Neural cell (in vitro differentiated cells): Measurements from ENCODE around the gene INPP5A. TPM values are rescaled to one million over a fixed set of nuclear protein-coding genes. Genes with fewer than 3 reads are reported as not detected.

Experiments
- H2AFZ ChIP-seq: fragments of 200-600, 300-800 bp; sonication (generic), shearing (Covaris generic); 2 replicates; pipeline ENCODE4 v1.6.0; 2014; ENCODE audit warnings: low read depth, mild to moderate bottlenecking, antibody characterized with exemption, low read length, moderate library complexity
- H3F3A ChIP-seq: fragments of 200-600 bp; shearing (Covaris generic); 2 replicates; pipeline ENCODE4 v1.6.1; 2016; ENCODE audit warnings: mild to moderate bottlenecking, moderate library complexity, mixed read lengths, antibody characterized with exemption, low read length; ENCODE audit not compliant: insufficient read depth, poor library complexity, severe bottlenecking
- H3K27ac ChIP-seq: fragments of 200-600, 300-800 bp; sonication (generic), shearing (Covaris generic); 2 replicates; pipeline ENCODE4 v1.5.1; 2014; ENCODE audit warnings: mild to moderate bottlenecking, low read length, moderate library complexity
- H3K27me3 ChIP-seq: fragments of 300-800, 200-600 bp; sonication (generic), shearing (Covaris generic); 2 replicates; pipeline ENCODE4 v1.6.0; 2014; ENCODE audit warnings: mild to moderate bottlenecking, low read depth, low read length, moderate library complexity; ENCODE audit not compliant: insufficient read depth
- H3K36me3 ChIP-seq: fragments of 300-800, 200-600 bp; sonication (generic), shearing (Covaris generic); 2 replicates; pipeline ENCODE4 v1.5.1; 2014; ENCODE audit warnings: mild to moderate bottlenecking, antibody characterized with exemption, low read length, moderate library complexity; ENCODE audit not compliant: insufficient read depth
- H3K4me2 ChIP-seq: fragments of 300-800, 200-600 bp; sonication (generic), shearing (Covaris generic); 2 replicates; pipeline ENCODE4 v1.6.0; 2014; ENCODE audit warnings: mild to moderate bottlenecking, low read length
- H3K4me3 ChIP-seq: fragments of 300-800, 200-600 bp; sonication (generic), shearing (Covaris generic); 2 replicates; pipeline ENCODE4 v1.5.1; 2014; ENCODE audit warnings: mild to moderate bottlenecking, low read length, moderate library complexity
- H3K79me2 ChIP-seq: fragments of 200-600 bp; shearing (Covaris generic); replicated peaks from 2 replicates; pipeline ENCODE4 v1.6.0; 2014; ENCODE audit warnings: mild to moderate bottlenecking, low read length, moderate library complexity; ENCODE audit not compliant: insufficient read depth
- H3K9ac ChIP-seq: fragments of 300-800, 200-600 bp; sonication (generic), shearing (Covaris generic); 2 replicates; pipeline ENCODE4 v1.6.1; 2016; ENCODE audit warnings: mild to moderate bottlenecking, low read length, mixed read lengths
- H3K9me2 ChIP-seq: fragments of 200-600 bp; shearing (Covaris generic); 2 replicates; pipeline ENCODE4 v1.6.1; 2016; ENCODE audit warnings: mild to moderate bottlenecking, low read length, mixed read lengths; ENCODE audit not compliant: insufficient read depth
- H3K9me3 ChIP-seq: fragments of 200-600, 300-800 bp; sonication (generic), shearing (Covaris generic); 2 replicates; pipeline ENCODE4 v1.6.1; 2016; ENCODE audit warnings: mild to moderate bottlenecking, mixed run types, low read length, moderate library complexity, mixed read lengths
- H4K20me1 ChIP-seq: fragments of 200-600 bp; shearing (Covaris generic); 2 replicates; pipeline ENCODE4 v1.6.1; 2016; ENCODE audit warnings: mild to moderate bottlenecking, mixed run types; ENCODE audit not compliant: insufficient read depth
- CTCF ChIP-seq: fragments of 450-650 bp; IDR thresholded peaks from 2 replicates; pipeline ENCODE4 v1.5.1; 2014; ENCODE audit warnings: antibody characterized with exemption, mild to moderate bottlenecking, moderate library complexity; ENCODE audit not compliant: poor library complexity, severe bottlenecking
- EP300 ChIP-seq: fragments of 450-650 bp; conservative IDR thresholded peaks from 2 replicates; pipeline ENCODE4 v1.6.1; 2014; ENCODE audit warnings: antibody characterized with exemption, mild to moderate bottlenecking, moderate library complexity; ENCODE audit not compliant: poor library complexity, severe bottlenecking
- EZH2 ChIP-seq: fragments of 200-600, 300-800 bp; shearing (Covaris generic), sonication (generic); IDR thresholded peaks from 2 replicates; pipeline ENCODE4 v1.6.1; 2014; ENCODE audit warnings: antibody characterized with exemption, low read length, borderline replicate concordance, mild to moderate bottlenecking; ENCODE audit not compliant: insufficient read depth, poor library complexity, severe bottlenecking
- MXI1 ChIP-seq: fragments of 450-650 bp; conservative IDR thresholded peaks from 2 replicates; pipeline ENCODE4 v1.6.1; 2014; ENCODE audit warnings: antibody characterized with exemption, mild to moderate bottlenecking; ENCODE audit not compliant: poor library complexity, severe bottlenecking
- POLR2AphosphoS5 ChIP-seq: IDR thresholded peaks from 2 replicates; pipeline ENCODE4 v1.6.1; 2012
- RAD21 ChIP-seq: fragments of 450-650 bp; conservative IDR thresholded peaks from 2 replicates; pipeline ENCODE4 v1.6.1; 2014; ENCODE audit warnings: antibody characterized with exemption, mild to moderate bottlenecking, moderate library complexity
- REST ChIP-seq: IDR thresholded peaks from 2 replicates; pipeline ENCODE4 v1.6.1; 2012; ENCODE audit warnings: borderline replicate concordance
- SMC3 ChIP-seq: fragments of 450-650 bp; conservative IDR thresholded peaks from 2 replicates; pipeline ENCODE4 v1.6.1; 2014; ENCODE audit warnings: antibody characterized with exemption, mild to moderate bottlenecking, moderate library complexity; ENCODE audit not compliant: poor library complexity
- TAF1 ChIP-seq: IDR thresholded peaks from 2 replicates; pipeline ENCODE4 v1.6.1; 2012; ENCODE audit warnings: low read depth
- polyA plus RNA-seq: library from polyadenylated mRNA; depleted of rRNA; stranded (reverse); fragments of >200 nt; gene quantifications from 2 replicates; pipeline ENCODE4 v1.2.3, GENCODE V29; 2014

Gene INPP5A
- polyA plus RNA-seq, 1 donor from 2014 or later = 48.8 TPM

GRCh38 chr10:132539431-132539839 is 1.8 kb downstream of the INPP5A start:
- Histone ChIP-seq H3K9ac (peak overlapping the region; percentile 4), H3K79me2 (peaks cover 28% of the 10 kb centered on the region), H3K9me2 (no peaks in the 10 kb centered on the region), H2AFZ (no peak overlapping the region), H3K9me3 (no peaks in the 10 kb centered on the region), H4K20me1 (no peaks in the 10 kb centered on the region), H3K27me3 (no peaks in the 10 kb centered on the region), H3K36me3 (no peaks in the 10 kb centered on the region), H3K27ac (no peak overlapping the region), H3K4me3 (peak overlapping the region; percentile 75), H3K4me2 (peak overlapping the region; percentile 52), H3F3A (peaks cover 4% of the 10 kb centered on the region)
- no peak for TF ChIP-seq SMC3
- no peak for TF ChIP-seq RAD21
- no peak for TF ChIP-seq REST
- no peak for TF ChIP-seq MXI1
- TF ChIP-seq TAF1 = no peak
- TF ChIP-seq CTCF = no peak
- TF ChIP-seq POLR2AphosphoS5 = no peak
- no peak for TF ChIP-seq EP300
- TF ChIP-seq EZH2 = no peak

GRCh38 chr10:132539894-132540293 is 2.3 kb downstream of the INPP5A start:
- peaks cover 28% of the 10 kb centered on the region for H3K79me2 ChIP-seq
- TF ChIP-seq POLR2AphosphoS5 (no peak), SMC3 (no peak), TAF1 (no peak), EZH2 (no peak), REST (no peak), CTCF (no peak), RAD21 (no peak), EP300 (no peak), MXI1 (no peak)
- H3K27ac ChIP-seq = no peak overlapping the region

More at GRCh38 chr10:132539894-132540293, 2.3 kb downstream of the INPP5A start:
- Histone ChIP-seq H3K9me3 (no peaks in the 10 kb centered on the region), H4K20me1 (no peaks in the 10 kb centered on the region), H3K9ac (peak overlapping the region; percentile 4), H3K4me2 (peak overlapping the region; percentile 52), H3K27me3 (no peaks in the 10 kb centered on the region), H3K36me3 (no peaks in the 10 kb centered on the region), H2AFZ (no peak overlapping the region), H3K9me2 (no peaks in the 10 kb centered on the region), H3K4me3 (peak overlapping the region; percentile 75), H3F3A (peaks cover 4% of the 10 kb centered on the region)
